Activated CD4-positive, alpha-beta T cell treated with anti-CD3 and anti-CD28 coated beads for 4 hours (primary cell): ENCODE data around the gene RASL11A.
"Not testable (repeated sequence)": the region's sequence is repeated elsewhere in the genome, so short reads cannot be mapped to it uniquely, and the experiment has no call there.

Source experiments
- DNase-seq, 2 donors: peaks; one replicate each; pipeline ENCODE4 v3.0.0-alpha.2; 2020

The RASL11A gene

DNA sequence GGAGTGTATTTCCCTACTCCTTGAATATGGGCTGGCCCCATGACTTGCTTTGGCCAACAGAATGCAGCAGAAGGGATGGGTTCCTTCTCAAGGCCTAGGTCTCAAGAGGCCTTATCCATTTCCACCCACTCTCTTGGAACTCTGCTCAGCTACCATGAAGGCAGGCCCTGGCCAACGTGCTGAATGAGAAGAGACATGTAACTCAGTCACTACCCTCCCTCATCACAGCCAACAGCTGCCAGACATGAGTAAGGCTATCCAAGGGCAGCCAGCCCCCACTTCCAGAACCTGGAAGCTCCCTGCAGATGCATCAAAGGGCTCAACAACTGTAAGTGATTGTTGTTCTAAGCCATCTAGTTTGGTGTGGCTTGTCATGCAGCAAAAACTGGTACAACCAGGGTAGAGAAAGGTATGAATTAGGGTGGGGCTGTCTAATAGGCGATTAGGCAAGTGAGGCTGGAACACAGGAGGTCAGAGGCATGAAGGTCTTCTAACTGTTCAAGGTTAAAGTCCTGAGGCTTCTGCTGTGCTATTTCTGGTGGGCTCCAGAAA is 1.4 kb upstream of the RASL11A start:
- DNase-seq, result no peak

DNA sequence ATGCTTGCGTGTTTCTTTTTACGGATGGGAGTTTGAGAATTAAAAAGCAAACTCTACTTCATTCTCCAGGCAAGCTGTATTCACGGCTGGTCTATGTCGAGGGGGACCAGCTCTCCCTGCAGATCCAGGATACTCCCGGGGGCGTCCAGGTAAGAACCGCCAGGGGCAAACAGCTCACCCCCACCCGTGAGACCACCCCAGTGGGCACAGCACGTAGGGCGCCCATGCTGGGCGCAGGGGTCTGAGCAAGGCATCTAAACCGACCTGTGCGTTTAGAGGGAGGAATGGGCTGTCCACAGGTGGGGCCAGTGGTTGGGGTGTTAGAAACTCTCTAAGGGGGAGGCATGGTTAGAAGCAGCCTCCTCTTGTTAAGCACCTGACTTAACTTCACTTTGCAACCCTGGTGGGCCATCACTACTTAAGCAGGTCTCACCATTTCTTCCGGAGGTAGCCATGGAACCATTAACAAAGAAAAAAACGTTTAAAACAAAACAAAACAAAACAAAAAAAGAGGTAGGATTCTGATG is 1.0 kb downstream of the RASL11A start:
- no peak for DNase-seq

GRCh38 chr13:27273658-27274425 is 3.2 kb downstream of the RASL11A start:
- DNase-seq, result no peak

GRCh38 chr13:27274631-27275030 is 4.0 kb downstream of the RASL11A start:
- no peak for DNase-seq

GRCh38 chr13:27276188-27276587 is 5.6 kb downstream of the RASL11A start:
- DNase-seq, result no peak

- DNase-seq, result no peak
Observed at GRCh38 chr13:27279506-27279905, 8.9 kb downstream of the RASL11A start.

- no peak for DNase-seq
Observed at GRCh38 chr13:27280009-27280656, 9.5 kb downstream of the RASL11A start.

- no peak for DNase-seq
Observed at GRCh38 chr13:27280841-27281240, 10.2 kb downstream of the RASL11A start.

DNA sequence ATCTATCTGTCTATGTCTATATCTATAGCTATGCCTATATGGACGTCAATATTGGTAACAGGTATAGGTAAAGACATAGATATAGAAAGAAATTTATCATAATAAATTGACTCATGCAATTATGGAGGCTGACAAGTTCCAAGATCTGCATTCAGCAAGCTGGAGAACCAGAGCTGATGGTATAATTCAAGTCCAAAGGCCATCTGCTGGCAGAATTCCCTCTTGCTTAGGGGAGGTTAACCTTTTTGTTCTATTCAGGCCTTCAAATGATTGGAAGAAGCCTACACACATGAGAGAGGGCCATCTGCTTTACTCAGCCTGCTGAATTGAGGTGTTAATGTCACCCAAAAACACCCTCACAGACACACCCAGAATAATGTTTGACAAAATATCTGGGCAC is 10.8 kb downstream of the RASL11A start:
- no peak for DNase-seq

DNA sequence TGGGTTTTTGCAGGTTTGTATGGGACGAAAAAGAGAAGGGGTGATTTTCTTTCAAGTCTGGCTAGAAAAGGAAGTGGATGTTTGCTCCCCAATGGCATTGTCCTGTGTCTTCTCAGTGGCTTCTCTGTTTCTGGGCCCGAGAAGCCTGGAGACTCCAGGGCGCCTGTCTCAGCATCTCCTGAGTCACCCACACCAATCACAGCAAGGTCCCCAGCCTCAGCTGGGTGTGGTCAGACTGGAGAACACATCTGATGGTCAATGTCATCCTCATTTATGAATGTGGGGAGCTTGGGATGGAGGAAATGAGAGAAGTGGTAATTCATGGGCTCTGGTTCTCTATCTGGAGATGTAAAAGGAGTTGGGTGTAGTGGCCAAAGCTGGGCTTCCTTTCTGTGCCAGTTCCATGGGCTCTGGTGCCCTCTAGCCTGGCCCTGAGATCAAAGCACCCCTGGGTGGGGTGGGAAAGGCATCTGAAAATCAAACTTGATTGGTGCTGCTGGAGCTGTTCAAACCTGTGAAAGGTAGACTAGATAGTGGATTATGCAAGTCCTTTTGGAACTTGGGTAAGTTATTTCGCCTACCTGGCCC is 13.4 kb downstream of the RASL11A start:
- no peak for DNase-seq

GRCh38 chr13:27288392-27288791 is 17.8 kb downstream of the RASL11A start:
- no peak for DNase-seq

DNA sequence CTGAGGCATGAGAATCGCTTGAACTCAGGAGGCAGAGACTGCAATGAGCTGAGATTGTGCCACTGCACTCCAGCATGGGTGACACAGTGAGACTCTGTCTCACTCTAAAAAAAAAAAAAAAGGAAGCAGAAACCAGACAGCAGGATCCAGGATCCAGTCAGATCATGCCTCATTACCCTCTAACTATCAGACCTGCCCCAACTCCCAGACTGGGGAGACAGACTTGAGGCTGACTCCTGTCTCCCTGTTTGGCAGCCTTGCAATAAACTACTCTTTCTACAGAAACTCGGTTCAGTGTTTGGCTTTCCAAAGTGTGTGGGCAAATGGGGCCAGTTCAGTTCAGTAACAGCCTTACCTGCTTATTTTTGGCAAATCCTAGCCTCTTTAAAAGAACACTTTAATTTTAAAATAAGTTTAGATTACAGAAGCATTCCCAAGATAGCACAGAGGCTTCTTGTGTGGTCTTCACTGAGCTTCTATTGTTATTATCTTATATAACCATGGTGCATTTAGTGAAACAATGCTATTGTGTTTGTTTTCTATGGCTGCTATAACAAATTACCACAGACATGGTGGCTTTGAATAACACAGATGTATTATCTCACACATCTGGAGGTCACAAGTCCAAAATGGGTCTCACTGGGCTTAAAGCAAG is 18.5 kb downstream of the RASL11A start:
- no peak for DNase-seq

DNA sequence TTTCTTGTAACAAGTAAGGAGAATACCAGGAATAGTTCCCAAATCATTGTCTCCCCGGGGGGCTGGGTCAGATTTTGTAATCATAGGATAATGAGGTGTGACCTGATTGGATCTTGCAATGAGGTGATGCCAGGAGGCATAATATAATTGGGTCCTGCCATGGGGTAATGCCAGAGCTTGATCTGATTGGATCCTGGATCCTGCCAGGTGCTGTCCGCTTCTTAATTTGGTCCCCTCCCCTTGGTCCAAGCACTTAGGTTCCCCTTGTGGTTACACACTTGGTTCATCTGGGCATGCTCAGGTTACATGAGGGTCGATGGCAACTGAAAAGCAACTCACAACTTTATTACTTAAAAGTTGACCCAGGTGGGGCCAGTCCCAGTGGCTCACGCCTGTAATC is 20.1 kb downstream of the RASL11A start:
- DNase-seq, result no peak

DNA sequence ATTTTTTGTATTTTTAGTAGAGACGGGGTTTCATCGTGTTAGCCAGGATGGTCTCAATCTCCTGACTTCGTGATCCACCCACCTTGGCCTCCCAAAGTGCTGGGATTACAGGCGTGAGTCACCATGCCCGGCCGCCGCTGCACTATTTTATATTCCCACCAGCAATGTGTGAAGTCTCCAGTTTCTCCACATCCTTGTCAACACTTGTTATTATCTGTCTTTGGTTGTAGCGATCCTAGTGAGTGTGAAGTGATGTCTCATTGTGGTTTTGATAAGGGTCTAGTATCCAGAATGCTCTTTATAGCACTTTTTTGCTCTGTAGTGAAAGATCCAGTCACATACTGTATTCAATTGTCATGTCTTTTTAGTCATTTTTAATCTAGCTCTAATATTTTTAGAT is 21.3 kb downstream of the RASL11A start:
- DNase-seq, result not testable (repeated sequence)

DNA sequence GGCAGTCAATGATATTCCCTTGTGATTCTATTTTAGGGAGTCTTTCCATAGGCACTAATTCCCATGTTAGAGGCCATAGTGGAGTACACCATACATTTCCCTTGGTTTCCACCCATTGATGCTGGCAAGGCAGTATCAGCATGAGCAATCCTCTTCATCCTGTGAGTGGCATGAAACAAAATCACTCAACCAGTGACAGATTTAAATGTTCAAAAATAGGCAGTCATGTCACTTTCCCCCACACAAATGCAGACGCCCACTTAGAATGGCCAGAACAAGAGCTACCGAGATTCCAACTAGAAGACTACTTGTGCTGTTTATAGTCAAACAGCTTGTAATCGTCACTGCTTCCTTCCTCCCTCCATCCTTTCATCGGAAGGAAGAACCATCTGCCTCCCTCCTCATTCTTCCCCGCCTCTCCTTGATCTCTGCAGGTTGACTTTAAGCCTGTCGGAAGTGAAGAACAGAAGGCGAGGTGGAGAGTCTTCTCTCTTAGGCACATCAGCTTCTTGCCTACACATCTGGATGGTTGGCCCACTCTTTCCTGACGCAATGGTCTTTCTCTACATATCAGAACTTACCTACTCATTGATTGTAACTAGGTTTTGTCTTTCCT is 22.6 kb downstream of the RASL11A start:
- no peak for DNase-seq

DNA sequence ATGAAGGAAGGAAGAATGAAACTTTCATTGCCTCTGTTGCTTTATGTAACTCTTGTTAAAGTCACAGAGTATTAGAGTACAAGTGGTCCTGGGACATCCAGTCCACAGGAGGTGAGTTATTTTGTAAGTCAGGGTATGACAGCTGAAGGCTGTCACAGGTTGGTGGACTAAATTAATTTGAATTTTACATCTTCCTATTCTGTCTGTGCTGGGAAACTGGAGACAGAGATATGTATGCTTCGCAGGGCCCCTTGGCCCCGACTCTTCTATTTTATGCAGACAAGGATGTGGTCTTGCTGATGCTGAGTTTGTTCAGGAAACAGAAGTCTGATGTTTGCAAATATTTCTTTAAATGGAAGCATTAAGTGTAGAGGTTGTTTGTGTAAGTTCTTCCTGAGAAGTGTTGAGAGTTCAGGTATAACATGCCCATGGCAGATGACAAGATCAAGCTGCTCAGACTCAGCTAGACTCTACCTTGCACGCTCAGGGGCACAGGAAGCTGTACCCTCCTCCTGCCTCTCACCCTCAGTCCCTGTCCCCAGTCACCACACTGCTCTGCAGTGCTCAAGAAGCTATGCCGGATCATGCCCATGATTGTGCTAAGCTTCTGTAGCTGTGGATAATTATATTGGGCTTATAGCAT is 23.4 kb downstream of the RASL11A start:
- DNase-seq, result no peak

DNA sequence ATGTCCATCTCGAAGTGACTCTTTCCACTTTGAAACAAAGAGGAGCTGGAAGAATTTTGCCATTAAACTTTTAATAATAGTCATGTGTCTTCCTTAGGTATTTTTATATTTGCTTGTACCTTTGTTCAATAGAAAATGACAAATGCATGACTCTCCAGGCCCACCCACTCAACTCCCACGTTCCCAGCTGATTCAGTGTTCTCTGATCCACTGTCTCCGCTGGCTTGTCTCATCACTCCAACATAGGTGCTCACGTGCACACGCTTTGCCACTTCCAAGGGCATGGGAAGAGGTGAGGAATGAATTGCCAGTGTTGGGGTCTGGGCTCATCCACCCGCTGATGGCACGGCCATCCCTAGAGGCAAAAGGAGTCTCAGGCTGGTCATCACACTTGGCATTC is 24.5 kb downstream of the RASL11A start:
- DNase-seq, result peak; percentile 23 to 25

DNA sequence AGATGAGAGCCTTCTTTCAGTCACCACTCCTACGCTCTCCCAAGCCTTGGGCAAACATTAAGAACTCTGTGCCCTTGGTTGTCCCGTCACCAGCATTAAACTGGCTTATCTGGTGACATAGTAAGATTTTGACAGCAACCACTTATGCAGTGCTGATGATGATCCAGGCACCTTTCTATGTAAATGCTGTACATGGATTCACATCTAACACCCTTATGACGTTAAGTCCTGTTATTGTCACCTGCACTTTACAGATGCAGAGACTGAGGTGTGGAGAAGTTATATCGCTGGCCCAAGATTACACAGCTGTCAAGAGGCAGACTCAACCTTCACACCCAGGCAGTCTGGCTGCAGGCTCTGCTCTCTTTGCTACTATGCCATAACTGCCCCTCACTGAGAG is 25.0 kb downstream of the RASL11A start:
- DNase-seq, result no peak

- DNase-seq, result no peak
Observed at GRCh38 chr13:27296496-27296895, 25.9 kb downstream of the RASL11A start.

GRCh38 chr13:27298849-27299248 is 28.2 kb downstream of the RASL11A start:
- no peak for DNase-seq

DNA sequence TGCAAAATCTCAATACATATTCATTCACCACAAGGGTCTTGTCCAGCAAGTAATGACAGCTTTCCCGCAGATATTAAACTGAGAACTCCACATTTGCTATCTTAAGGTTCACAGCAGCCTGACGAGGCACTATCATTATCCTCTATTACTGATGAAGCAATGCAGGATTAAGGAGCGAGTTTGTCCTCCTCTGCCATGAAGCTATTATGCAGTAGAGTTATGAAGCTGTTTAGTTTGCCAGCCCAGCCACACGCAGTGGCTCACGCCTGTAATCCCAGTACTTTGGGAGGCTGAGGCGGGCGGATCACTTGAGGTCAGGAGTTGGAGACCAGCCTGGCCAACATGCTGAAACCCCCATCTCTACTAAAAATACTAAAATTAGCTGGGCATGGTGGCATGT is 29.8 kb downstream of the RASL11A start:
- DNase-seq, result not testable (repeated sequence)

- no peak for DNase-seq
Observed at GRCh38 chr13:27300941-27301586, 30.4 kb downstream of the RASL11A start.
